HuH-7 (cell line): ENCODE data around the gene ITGB1.
"Not testable (repeated sequence)": the region's sequence is repeated elsewhere in the genome, so short reads cannot be mapped to it uniquely, and the experiment has no call there.

Source experiments
- DNase-seq: peaks from one replicate; pipeline ENCODE4 v3.0.0; 2011; ENCODE audit warnings: low spot score

The ITGB1 gene

DNA sequence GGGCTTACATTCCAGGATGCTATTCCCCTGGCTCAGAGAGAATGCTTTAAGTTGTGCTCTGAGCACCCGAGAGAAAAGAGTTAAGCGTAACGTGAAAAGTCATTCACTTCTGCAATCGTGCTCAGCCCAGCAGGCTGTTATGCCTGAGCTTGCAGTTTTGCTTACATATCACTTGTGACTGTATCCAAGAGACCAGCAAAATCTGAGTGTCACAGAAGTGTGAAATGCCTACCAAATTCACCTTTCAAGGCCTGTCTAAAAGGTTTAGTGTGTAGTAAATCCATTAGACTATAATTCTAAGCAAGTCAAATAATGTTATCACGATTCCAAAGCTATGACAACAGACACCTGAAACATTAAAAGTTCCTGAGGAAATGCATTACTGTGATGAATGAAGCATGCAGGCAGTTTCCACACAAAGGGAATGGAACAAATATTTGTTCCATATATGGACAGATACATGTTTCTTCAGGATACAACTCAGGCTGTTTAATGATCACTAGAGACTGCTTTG, 20.1 kb downstream of the ITGB1 start:
- no peak for DNase-seq

DNA sequence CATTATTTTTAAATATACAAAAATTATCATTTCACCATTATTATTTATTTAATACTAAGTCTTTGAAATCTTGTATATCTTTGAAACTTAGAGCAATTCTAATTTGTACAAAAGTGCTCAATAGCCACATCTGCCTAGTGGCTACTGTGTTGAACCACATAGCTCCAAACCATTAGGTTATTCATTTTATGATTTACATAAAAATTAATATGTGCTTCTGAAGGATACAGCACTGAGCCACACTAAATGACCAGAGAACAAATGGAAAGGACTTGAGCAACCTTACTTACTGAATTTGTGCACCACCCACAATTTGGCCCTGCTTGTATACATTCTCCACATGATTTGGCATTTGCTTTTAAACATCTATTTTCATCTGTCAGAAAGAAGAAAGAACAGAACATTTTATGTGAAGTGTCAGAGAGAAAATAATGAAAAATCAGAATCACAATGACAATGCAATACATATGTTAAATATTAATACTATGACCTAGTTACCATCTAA, 25.8 kb downstream of the ITGB1 start:
- no peak for DNase-seq

DNA sequence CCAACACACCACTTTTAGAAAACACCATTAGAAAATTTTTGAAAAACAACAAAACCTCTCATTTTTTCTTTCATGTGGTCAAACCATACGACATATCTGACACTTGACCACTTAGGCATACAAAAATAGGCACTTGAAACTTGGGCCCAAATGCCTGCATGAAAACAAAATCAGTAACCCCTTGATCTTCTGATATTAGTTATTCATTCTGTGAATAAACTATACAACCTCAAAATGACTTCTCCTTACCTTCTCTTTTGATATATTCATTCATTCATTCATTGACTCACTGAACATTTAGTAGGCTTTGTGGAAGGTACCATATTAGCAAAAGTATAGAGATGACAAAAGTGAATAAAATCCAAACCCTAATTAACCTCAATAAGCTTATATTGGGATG, 26.4 kb downstream of the ITGB1 start:
- DNase-seq, result no peak

DNA sequence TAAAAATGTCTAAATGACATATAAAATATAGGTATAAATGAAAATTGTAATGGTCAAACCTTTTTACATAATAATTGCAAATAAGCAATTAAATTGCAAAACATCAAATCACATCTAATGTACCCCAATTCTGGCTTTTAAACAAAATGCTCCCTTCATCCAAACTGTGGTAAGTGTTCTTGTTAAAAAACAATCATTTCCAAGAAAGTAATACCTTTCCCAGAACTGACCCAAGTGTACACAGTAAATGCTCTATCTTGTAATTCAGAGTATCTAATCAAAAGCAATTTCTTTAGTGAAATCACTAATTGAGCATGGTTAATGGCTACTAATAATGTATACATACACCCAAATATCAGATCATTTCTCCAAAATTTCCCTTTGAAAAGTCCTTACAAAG, 28.0 kb downstream of the ITGB1 start:
- no peak for DNase-seq

DNA sequence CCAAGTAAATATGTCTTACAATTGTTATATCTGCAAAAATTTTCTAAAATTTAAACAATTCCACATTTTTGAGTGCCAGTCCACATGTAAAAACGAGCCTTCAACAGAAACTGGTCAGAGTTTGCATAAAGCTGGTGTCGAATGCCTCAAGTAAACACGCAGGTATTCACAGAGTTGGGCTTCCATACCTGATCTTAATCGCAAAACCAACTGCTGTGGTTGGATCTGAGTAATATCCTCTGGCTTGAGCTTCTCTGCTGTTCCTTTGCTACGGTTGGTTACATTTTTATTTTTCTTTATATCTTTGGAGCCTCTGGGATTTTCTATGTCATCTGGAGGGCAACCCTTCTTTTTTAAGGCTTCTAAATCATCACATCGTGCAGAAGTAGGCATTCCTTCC, 28.4 kb downstream of the ITGB1 start:
- DNase-seq, result no peak

DNA sequence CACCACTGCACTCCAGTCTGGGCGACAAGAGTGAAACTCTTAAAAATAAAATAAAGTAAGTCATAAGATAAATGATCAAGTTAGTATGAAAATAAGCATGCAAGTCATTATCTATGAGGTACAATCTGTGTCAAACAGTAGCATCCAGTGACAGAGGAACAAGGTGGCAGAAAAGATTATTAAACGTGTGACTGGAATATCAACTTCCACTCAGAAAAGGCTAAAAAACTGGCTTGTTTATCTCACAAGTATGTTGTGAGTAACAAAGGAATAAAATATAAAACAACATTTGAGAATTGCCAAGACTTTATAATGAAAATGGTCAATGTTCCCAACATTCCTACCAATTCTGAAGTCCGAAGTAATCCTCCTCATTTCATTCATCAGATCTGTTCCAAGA, 30.3 kb downstream of the ITGB1 start:
- no peak for DNase-seq

DNA sequence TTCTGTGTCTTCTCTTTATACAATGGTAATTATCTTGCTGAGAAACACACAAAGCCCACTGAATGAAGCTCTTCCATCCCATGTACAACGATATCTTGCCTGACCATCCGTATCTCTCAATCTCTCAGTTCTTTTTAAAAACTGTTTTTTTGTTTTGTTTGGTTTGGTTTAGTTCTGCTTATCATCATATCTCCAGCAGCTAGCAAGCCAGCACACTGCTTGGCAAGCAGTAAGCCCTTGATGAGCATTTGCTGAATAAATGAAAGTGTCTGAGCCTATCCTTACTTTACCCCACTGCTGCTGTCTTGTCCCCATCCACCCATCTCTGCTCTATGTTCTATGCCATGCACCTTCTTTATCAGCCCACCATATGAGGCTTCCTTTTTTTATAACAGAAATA, 34.2 kb downstream of the ITGB1 start:
- no peak for DNase-seq

DNA sequence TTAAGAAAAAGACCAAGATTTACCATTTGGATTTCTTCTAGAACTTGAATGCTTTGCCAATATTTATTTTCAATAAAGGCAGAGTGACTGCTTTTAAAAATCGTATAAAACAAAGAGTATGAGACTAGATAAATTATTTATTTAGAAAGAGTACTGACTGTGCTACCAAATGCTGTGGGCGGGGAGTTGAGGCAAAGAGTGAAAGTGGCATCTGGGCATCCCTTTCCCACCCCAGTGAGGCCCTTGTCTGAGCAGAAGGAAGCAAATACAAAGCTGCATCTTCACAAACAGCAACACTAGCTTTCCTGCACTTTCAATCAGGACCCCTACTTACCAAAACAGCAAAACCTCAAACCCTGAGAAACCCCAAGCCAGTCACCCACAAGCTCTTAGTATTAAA, 34.9 kb downstream of the ITGB1 start:
- DNase-seq, result no peak

DNA sequence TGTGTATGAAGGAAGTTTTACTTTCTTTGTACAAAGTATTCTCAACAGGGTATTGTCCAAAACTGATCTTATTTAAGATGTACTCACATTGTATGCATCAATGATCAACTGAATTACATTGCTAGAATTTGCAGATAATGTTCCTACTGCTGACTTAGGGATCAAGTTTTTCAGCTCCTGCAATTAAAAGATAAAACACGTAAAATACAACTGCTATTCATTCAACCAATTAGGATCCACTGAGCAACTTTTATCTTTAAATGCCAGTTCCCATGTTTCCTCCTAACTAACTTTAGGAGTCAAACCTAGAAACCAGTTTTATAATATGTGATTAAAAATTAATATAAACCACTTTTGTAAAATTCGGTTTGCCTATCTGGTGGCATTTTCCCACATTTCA, 35.9 kb downstream of the ITGB1 start:
- DNase-seq, result no peak

DNA sequence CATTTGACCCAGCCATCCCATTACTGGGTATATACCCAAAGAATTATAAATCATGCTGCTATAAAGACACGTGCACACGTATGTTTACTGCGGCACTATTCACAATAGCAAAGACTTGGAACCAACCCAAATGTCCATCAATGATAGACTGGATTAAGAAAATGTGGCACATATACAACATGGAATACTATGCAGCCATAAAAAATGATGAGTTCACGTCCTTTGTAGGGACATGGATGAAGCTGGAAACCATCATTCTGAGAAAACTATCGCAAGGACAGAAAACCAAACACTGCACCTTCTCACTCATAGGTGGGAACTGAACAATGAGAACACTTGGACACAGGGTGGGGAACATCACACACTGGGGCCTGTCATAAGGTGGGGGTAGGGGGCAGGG, 40.2 kb downstream of the ITGB1 start:
- not testable (repeated sequence) for DNase-seq

DNA sequence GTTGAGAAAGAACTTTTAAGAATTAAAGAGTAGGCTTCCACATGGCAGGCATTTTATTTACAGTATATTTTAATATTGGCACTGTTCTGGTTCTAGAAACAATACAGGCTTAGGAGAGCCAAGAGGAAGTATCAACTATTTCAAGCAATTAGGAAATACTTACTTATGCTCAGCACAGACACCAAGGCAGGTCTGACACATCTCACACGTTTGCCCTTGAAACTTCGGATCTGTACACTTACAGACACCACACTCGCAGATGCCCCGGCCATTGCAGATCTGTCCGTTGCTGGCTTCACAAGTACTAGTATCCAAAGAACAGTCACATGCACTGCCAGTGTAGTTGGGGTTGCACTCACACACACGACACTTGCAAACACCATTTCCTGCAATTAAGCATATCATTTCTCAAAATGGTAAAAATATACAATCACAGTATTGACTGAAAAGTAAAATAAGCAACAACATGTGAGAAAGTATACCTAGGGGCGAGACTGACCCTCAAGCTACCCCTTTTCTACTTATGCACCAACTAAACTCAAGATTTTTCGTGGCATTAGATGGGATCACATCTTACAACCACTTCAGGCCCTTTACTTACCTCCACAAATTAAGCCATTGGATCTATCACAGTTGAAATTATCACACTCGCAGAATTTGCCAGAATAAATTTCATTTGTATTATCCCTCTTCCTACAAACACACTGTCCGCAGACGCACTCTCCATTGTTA, 46.6 kb downstream of the ITGB1 start:
- DNase-seq, result no peak

DNA sequence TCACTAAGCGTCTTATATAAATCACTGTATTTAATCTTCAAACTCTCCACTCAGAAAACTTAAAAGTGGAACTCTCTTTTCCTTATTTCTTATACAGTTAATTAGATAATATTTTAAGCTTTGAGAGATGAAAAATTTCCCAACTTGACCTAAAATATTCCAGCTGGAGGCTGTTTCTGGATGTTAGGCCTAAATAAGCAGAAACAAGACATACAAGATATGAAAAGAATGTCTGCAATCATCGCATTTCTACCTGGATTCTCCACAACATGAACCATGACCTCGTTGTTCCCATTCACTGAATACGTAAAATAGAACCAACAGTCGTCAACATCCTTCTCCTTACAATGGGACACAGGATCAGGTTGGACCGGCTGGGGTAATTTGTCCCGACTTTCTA, 48.1 kb downstream of the ITGB1 start:
- DNase-seq, result not testable (repeated sequence)

DNA sequence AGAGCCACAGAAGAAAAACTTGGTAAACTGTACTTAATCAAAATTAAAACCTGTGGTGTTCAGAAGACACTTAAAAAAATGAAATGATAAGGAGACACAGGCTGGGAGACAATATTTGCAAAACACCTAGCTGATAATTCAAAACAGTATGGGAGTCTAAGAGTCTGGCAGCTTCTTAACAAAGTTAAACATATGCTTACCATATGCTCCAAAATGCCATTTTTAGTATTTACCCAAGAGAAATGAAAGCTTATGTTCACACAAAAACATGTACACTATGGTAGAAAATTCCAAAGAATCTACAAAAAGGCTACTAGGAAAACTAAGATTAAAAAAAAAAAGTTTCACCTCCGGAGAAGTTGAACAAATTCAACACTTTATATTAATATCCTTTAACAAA, 48.6 kb downstream of the ITGB1 start:
- DNase-seq, result no peak

DNA sequence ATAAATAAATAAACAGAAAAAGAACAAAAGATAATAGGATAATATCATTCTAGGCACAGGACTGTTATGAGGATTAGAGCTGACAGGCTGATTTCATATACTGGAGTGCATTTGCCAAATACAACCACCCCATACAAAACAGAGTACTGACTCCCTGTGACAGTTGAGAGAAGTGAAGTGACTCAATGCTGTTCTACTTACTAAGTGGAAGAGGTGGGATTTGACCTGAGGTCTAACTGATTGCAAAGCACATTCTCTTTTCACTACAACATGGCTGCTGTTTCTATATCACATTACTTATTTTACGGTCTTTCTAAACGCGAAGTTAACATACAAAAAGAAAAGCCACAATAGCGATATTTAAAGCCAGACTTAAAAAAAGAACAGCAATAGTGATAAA, 51.4 kb downstream of the ITGB1 start:
- no peak for DNase-seq

DNA sequence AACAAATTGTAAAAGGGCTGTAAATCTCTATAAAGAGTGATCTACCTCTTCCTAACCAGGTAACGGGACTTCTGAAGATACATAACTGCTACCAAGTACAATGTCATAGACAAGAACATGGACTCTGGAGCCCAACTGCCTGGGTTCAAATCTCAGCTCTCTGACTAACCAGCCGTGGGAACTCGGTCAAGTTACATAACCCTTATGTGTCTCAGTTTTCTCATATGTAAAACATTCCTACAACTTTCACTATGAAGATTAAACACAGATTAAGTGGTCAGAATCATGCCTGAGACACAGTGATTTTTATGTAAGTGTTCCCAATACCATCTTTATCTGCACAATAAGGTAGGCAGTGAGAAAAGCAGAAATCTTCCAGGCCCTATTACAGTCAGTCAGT, 52.6 kb downstream of the ITGB1 start:
- no peak for DNase-seq

DNA sequence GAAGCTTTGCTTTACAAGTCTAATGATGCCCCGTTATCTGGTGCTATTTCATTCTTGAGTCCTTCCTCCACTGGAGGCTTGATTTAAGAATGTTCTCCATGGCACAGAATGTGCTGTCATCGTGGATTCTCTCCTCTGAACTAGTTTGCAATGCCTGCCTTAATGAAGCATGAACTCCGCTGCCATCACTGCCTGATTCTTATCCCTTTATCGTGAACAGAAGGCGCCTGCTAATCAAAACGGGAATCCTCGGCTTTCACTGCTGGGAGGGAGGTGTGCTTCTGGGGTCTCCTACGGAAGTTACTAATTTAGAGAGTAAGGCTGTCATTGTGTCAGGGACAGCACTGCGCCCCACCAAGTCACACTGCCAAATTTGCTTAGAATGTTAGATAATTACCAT, 56.2 kb downstream of the ITGB1 start:
- DNase-seq, result no peak

DNA sequence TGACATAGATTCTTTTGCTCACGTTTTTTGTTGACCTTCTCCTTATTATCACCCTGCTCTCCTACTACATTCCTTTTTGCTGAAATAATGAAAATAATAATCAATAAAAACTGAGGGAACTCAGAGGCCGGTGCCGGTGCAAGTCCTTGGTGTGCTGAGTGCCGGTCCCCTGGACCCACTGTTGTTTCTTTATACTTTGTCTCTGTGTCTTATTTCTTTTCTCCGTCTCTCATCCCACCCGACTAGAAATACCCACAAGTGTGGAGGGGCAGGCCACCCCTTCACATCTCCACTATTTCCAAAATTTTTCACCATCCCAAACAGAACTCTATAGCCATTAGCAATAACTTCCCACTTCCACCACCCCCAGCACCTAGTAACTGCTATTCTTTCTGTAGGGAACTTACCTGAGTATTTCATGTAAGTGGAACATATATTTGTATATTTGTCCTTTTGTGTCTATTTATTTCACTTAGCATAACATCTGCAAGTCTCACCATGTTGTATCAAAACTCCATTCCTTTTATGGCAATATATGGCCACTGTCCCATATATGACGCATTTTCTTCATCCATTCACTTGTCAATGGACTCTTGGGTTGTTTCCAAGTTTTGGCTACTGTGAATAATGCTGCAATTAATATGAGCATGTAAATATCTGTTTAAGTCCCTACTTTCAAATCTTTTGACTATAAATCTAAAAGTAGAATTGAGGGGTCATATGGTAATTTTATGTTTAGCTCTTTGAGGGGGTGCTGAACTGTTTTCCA, 62.6 kb downstream of the ITGB1 start:
- not testable (repeated sequence) for DNase-seq

DNA sequence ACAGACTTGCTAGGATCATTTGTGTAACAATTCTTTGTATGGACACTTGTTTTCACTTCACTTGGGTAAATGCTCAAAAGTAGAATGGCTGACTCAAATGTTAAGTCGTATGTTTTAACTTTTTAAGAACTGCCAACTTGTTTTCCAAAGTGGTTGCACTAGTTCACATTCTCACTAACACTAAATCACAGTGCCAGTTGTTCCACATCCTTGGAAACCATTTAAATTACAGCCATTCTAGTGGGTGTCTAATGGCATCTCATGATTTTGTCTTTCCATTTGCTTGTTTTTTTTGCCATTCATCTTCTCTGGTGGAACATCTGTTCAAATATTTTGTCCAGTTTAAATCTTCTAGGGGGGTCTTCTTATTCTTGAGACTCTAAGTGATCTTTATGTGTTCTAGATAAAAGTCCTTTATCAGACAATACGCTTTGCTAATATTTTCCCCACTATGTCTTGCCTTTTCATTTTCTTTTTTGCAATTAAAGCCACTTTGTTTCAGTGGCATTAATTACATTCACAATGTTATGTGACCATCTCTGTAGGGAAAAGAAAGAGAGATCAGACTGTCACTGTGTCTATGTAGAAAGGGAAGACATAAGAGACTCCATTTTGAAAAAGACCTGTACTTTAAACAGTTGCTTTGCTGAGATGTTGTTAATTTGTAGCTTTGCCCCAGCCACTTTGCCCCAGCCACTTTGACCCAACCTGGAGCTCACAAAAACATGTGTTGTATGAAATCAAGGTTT, 63.9 kb downstream of the ITGB1 start:
- no peak for DNase-seq

DNA sequence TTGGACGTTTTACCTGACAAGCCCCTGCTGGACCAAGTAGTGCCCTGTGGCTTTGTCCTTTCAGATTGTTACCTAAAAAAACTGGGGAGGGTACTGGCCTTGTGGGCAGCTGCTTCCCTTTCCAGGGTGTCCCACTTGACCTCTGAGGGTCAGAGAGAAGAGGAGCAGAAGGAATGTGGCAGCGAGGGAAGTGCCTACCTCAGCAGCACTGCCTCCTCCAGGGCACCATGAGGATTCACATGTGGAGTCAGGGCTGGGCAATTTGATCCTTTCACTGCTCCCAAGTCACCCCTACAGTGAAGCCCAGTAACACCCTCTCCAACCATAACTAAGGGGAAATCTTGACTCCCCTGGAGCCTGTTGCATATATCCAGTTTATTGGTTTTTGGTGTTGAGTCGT, 64.6 kb downstream of the ITGB1 start:
- no peak for DNase-seq

DNA sequence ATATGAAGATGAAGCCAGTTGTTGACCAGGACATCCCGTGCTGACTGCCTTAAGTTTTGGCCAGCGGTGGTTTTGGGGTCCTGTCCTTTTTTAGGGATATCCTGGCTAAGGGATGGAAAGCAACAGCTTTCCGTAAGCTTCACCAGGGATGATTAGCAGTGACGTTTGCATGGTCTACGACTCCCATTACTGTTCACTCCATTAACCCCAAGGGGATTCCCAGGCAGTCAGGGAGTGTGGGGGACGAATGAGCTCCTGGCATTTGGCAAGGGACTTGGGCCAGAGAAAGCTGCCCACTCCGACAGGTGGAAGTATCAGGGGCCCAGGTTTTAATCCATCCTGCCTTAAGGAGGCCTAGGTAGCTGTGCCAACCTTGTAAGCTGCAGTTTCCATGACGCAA, 66.8 kb downstream of the ITGB1 start:
- DNase-seq, result no peak

DNA sequence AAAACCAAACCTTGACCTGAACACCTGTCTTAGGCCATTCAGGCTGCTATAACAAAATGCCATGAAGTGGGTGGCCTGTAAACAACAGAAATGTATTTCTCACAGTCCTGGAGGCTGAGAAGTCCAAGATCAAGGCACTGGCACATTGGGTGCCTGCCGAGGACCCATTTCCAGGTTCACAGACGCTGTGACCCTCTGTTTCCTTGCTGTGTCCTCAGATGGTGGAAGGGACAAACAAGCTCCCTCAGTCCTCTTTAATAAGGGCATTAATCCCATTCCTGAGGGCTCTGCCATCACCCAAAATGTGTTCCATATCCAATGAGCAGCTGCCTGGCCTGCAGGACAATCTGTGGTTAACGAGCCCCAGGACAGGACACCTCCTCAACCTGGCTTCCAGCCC, 67.6 kb downstream of the ITGB1 start:
- DNase-seq, result no peak

DNA sequence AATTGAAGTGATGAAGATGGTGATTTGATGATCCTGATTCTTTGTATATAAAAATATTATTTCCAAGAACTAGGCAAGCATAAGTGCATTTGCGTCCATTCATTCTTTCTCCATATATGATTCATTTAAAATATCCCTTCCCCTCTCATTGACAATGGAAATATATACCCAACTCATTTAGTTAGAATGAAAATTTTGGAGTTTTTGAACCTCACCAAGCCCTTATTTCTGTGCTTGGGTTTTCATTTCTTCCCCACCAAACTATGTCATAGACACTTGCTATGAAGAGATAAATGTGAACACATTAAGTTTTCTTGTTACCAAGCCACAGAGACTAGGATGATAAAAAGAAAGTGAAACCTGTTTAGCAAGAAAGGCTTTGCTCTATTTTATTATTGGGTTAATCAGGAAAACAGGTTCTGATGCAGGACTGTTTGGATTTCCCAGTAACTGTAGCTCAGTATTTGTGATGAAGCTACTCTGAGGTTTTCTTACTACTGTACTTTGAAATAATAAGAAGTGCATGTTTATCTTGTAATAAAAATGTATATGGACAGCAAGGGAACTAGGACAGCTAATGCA, 68.3 kb downstream of the ITGB1 start:
- DNase-seq, result no peak
